Mononuclear cell (primary cell): ENCODE measurements around the gene NEURL1. TPM values are rescaled to one million over a fixed set of nuclear protein-coding genes. Genes with fewer than 3 reads are reported as not detected.
A peak's percentile ranks its signal among the peaks of the same experiment; 100 is the strongest.

Experiments used
- H3K27me3 ChIP-seq: 2 replicates; pipeline ENCODE4 v1.6.0; 2011; ENCODE audit warnings: low read length, control low read depth; ENCODE audit not compliant: insufficient read depth
- H3K4me1 ChIP-seq: 2 replicates; pipeline ENCODE4 v1.5.1; 2011; ENCODE audit warnings: mild to moderate bottlenecking, low read length, control low read depth; ENCODE audit not compliant: insufficient read depth
- H3K4me3 ChIP-seq: 2 replicates; pipeline ENCODE4 v1.5.1; 2011; ENCODE audit warnings: mild to moderate bottlenecking, low read length, moderate library complexity
- H3K9me3 ChIP-seq: 2 replicates; pipeline ENCODE4 v1.5.1; 2011; ENCODE audit warnings: low read depth, mild to moderate bottlenecking, control low read depth, low read length
- total RNA-seq: library from RNA; depleted of rRNA; stranded (reverse); fragments of >200 nt; gene quantifications from one replicate; pipeline ENCODE4 v1.2.3, GENCODE V29; 2012

Gene NEURL1, protein sequence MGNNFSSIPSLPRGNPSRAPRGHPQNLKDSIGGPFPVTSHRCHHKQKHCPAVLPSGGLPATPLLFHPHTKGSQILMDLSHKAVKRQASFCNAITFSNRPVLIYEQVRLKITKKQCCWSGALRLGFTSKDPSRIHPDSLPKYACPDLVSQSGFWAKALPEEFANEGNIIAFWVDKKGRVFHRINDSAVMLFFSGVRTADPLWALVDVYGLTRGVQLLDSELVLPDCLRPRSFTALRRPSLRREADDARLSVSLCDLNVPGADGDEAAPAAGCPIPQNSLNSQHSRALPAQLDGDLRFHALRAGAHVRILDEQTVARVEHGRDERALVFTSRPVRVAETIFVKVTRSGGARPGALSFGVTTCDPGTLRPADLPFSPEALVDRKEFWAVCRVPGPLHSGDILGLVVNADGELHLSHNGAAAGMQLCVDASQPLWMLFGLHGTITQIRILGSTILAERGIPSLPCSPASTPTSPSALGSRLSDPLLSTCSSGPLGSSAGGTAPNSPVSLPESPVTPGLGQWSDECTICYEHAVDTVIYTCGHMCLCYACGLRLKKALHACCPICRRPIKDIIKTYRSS
- 4.8 TPM for total RNA-seq

DNA sequence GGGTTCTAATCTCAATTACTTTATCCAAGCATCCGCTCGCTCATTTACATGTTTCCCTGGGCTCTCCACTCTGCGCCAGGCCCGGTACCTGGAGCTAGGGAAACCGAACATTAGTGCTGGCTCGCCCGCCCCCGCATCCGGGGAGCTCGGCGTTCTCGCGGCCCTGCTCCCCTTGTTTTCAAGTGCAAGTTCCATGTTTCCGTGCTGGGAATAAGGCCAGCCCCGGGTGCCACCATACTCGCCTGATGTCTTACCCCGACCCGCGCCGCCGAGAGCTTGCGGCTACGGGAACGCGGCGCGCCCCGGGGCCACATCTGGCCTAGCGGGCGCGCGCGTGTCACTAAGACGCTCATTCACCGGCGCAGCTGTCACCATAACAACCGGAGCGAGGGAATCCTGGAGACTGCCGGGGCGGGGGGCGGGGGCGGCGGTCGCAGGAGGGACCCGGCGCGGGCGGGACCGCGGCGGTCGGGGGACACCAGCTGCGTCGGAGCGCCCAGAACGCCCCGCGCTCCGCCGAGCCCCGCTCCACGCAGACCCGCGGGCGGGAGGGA is at the start of gene NEURL1:
Gene NEURL1 (plus strand): TSS at position 344 of the 554 bp plus-strand sequence. CDS start 683 bp downstream, outside the sequence.
- Histone ChIP-seq H3K4me1 (peaks cover 17% of the 10 kb centered on the region), H3K9me3 (no peaks in the 10 kb centered on the region), H3K27me3 (peaks cover 40% of the 10 kb centered on the region), H3K4me3 (no peak within 1 kb of the TSS)

DNA sequence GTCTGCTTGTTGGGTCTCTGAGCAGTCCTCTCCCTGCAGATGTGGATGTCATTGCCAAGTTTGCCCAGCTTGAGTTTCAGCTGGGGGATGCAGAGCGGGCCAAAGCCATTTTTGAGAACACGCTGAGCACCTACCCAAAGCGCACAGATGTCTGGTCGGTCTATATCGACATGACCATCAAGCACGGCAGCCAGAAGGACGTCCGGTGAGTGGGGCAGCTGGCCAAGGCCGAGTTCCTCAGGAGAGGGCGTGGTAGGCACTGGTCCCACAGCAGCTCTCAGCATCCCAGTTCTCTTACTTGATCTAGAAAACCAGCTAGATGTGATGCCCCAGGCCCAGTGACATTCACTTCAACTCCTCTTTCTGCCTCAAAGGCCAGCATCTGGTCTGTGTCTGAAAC is 49.0 kb upstream of the NEURL1 start:
- Histone ChIP-seq H3K4me3 (no peak overlapping the region), H3K4me1 (peaks cover 22% of the 10 kb centered on the region), H3K27me3 (no peaks in the 10 kb centered on the region), H3K9me3 (no peaks in the 10 kb centered on the region)

DNA sequence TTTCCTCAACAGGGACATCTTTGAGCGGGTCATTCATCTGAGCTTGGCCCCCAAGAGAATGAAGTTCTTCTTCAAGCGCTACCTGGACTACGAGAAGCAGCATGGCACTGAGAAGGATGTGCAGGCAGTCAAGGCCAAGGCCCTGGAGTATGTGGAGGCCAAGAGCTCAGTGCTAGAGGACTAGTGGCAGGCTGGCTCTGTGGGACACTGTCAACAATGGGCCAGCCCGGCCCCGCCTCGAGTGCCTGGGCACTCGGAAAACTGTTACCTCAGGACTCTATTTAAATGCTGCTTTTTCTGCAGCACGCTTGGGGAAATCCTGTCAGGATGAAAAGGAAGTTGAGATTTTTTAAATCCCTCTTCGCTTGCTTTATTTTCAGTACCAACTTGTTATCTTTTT is 48.1 kb upstream of the NEURL1 start:
- H3K9me3 ChIP-seq = no peaks in the 10 kb centered on the region
- no peak overlapping the region for H3K4me3 ChIP-seq
- H3K27me3 ChIP-seq = no peaks in the 10 kb centered on the region
- H3K4me1 ChIP-seq = peaks cover 31% of the 10 kb centered on the region

DNA sequence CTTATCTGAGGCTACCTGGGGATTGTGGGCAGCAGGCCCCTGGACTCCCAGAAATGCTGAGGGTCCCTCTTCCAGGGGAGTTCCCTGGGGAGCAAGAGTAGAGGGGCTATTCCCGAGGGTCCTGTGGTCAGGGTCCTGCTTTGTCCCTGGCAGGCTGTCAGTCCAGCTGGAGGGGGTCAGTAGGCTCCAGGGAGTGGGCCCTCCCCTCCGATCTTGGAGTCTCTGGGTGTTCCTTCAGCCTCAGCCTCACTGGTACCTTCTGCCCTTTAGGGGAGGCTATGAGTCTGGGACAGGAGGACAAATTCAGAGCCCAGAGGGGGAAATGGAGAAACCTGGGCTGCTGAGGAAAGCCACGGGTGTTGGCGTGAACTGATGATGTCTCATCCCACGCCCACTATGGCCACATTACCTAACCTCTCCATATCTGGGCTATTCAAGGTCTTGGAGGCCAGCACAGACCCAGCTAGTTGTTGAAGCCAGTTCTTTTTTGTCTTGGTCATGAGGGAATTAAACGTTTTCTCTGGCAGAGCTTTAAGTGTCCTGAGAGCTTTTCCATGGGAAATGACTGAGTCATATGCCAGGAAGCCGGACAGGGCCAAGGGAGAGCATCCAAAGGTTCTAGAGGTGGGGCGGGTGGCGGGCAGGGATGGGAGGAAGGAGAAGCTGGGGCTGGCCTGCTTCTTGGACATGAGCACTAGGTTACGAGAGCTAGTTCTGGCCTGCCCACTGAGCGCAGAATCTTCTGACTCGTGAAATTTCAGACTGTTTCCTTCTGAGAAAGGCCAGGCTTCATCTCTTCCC is 47.5 kb upstream of the NEURL1 start:
- H3K9me3 ChIP-seq = no peaks in the 10 kb centered on the region
- H3K4me1 ChIP-seq = peaks cover 37% of the 10 kb centered on the region
- no peak overlapping the region for H3K4me3 ChIP-seq
- H3K27me3 ChIP-seq = no peaks in the 10 kb centered on the region

DNA sequence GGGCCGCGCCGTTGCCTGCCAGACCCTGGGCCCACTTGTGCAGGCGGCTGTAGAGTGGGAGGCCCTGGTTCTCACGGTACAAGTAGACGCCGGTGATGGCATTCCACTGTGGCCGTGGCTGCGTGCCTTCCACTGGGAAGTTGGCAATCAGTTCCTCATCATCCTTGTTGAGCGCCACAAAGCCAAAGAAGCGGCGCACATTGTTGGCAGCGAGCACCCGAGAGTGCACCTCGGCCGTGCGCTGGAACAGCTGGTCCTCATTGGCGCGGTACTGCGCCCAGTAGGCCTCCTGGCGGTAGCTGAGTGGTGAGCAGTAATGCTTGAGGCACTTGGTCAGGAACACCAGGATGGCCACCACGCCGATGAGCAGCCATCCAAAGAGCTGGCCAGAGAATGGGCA is 46.3 kb upstream of the NEURL1 start:
- Histone ChIP-seq H3K4me1 (peaks cover 41% of the 10 kb centered on the region), H3K9me3 (no peaks in the 10 kb centered on the region), H3K27me3 (no peaks in the 10 kb centered on the region), H3K4me3 (no peak overlapping the region)

DNA sequence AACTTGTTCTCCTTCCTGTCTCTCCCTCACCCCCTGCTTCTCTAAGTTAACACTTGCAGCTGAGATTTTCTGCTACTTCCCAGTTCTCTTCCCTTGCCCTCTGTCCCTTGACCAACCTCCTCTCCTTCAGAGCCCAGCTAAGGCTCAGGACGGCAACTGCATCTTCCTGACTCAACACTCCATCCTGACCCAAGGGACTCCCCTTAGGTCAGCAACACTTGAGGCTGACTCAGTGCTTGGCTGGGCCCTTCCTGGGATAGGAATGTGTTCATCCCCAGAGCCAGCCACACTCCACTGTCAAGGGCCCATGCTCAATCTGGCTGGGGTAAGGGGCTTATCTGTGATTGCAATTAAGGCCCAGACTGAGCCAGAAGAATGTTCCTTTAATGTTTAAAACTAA is 44.8 kb upstream of the NEURL1 start:
- Histone ChIP-seq H3K9me3 (no peaks in the 10 kb centered on the region), H3K4me1 (peaks cover 53% of the 10 kb centered on the region), H3K4me3 (no peak overlapping the region), H3K27me3 (no peaks in the 10 kb centered on the region)

DNA sequence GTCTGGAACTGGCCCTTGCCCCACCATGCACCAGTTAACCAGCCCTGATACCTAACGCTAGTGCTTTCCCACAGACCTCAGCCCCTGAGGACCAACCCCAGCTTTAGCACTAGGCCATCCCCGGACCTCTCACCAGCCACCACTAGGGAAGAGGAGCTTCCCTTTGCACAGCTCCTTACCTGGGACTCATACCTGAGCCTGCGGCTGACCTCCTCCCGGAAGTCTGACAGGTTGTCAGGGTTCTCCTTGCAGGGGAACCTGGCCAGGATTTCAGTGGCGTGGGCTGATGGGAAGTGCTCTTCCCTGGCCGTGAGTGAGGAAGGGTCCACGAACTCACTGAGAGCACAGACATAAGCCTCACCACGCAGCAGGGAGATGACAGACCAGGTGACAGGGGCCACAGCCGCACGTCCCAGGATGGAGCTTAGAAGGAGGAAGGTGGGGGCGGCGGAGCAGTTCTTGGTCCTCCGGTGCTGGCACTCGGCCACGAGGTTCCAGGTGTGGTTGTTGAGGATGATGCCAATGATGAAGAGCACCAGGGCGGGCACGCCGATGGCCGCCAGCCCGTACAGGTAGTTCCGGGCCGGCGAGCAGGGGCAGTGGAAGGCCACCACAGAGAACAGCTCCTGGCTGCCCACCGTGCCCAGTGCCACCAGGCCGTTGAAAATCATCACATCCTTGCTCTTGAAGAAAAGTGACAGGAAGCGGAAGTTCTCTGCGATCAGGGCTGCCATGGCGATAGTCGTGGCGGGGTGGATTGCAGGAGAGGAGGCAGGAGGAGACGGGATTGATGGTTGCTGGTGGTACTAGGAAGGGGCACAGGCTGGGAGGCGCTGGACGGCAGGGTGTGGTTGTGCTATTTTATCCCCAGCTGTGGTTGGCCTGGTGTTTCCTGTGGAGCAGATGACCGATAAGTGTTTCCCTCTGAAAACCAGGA is 44.0 kb upstream of the NEURL1 start:
- Histone ChIP-seq H3K27me3 (no peaks in the 10 kb centered on the region), H3K4me1 (peaks cover 57% of the 10 kb centered on the region), H3K9me3 (no peaks in the 10 kb centered on the region), H3K4me3 (no peak overlapping the region)

DNA sequence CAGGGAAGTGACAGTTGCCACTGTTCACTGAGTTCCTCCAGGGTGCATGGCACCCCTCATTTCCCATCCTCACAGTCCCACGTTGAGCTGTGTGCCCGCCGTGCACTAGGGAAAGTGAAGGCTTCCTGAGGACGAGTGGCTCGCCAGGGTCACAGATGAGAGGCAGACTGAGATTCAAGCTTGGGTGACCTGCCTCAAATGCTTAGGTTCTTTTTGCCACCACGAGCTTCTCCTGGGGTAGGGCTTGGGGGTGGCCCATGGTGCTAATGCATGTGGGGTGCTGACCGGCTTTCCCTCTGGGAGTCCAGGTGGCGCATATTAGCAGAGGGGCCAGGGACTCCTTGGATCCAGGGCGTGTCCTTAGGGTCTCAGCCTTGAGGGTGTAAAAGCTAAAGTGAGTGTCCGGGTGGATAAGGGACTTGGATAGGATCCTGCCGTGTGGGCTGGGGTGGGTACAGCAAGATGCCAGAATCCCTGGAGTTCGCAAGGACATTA is 43.3 kb upstream of the NEURL1 start:
- peak overlapping the region; percentile 60 for H3K4me3 ChIP-seq
- H3K9me3 ChIP-seq = no peaks in the 10 kb centered on the region
- peaks cover 57% of the 10 kb centered on the region for H3K4me1 ChIP-seq
- H3K27me3 ChIP-seq = no peaks in the 10 kb centered on the region

DNA sequence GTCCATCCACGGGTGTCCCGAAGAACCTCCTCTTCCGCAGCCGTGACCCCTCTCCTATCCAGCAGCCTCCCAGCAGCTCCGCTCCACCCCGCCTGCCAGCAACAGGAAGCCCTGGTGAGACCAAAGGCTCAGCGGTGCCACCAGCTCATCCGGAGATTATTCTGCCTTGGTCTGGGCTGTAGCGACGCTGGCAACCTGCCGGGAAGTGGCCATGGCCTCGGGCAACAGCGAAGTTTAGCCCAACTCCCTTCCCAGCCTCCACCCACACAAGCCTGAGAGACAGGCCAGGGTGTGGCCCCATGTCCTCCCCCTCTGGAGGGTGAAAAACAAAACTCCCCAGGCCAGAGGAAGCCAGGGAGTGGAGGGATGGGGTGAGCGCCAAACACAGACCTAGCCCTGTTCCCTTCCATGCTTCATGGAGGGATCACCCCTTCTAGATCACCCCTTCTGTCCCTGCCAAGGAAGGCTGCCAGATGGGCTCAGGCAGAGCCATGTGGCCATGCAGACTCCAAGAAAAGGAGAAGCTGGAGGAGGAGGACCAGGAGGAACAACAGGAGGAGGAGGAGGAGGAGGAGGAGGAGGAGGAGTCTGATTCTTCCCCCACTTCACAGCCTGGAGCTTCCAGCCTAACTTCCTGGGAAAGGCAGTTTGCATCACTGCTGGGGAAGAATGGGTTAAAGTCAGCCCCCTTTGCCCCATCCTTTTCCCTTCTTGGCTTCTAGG is 42.3 kb upstream of the NEURL1 start:
- H3K9me3 ChIP-seq = no peaks in the 10 kb centered on the region
- peak overlapping the region; percentile 60 for H3K4me3 ChIP-seq
- H3K27me3 ChIP-seq = no peaks in the 10 kb centered on the region
- H3K4me1 ChIP-seq = peaks cover 57% of the 10 kb centered on the region

DNA sequence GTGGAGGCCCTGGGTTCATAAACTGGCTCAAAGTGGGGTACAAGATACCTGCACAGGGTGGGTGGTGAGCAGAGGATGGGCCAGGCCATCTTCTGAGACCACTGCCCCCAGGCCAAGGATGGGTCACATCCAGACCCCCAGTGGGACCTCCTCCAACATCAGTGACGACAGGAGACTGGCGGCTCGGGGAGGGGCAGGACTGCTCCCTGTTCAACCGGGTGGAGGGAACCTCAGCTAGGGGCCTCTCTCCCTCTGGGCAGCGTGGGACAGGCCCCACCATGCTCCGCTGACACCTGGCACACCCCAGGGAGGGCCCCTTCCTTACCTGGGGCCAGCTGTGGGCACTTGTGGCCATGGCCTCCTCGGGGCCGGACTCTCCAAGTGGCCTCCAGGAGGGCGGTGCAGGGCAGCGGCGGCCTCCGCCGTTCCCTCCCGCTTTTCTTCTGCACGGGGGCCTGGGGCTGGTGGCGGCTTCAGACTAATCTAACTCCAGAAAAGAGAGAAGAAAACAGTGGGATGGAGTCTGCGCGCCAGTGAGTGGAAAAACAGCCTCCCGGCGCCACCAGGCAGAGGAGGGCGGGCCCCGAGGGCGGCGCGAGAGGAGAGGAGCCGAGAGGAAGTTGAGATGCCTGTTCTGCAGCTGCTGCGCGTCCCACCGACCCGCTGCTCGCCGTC is 41.5 kb upstream of the NEURL1 start, which contains the start of gene CALHM2:
Gene CALHM2 (minus strand): TSS at position 540 of the 675 bp plus-strand sequence. CDS start 2,429 bp downstream, outside the sequence.
- H3K4me1 ChIP-seq = peaks cover 51% of the 10 kb centered on the region
- H3K9me3 ChIP-seq = no peaks in the 10 kb centered on the region
- peak within 1 kb of the TSS; percentile 60 for H3K4me3 ChIP-seq

DNA sequence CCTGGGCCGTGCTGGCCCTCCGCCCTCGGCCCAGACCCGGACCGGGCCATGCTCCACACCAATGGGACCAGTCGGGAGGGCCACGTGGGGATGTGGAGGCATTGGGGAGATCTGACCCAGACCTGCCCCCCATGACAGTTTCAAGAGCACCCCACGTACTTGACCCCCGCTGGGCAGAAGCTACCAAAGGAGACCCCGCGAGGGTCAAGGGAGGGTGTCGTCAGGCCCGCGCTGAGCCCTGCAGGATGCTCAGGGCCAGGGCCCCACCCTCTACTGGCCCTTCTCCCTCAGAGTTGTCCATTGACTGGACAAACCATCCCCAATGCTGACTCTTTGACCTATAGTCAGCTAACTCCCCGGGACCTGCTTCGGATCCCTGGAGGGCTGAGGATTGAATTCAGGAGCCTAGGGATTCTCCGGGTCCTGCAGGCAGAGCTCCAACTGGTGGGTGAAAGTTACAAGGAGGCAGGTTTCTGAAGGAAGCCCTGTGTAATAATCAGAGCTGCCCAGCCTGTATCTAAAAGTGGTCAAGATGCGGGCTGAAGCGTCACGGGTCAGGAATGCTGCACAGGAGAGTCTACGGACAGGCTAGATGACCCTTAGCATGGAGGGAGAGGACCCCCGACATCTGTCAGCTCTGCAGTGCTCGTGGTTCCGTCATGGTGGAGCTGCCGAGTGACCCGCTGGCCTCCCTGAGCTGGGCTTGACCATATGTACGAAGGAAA is 40.8 kb upstream of the NEURL1 start:
- Histone ChIP-seq H3K27me3 (no peaks in the 10 kb centered on the region), H3K4me3 (peak overlapping the region; percentile 60), H3K4me1 (peaks cover 50% of the 10 kb centered on the region), H3K9me3 (no peaks in the 10 kb centered on the region)

More for the DNA sequence above, 41.5 kb upstream of the NEURL1 start, which contains the start of gene CALHM2:
- no peaks in the 10 kb centered on the region for H3K27me3 ChIP-seq

DNA sequence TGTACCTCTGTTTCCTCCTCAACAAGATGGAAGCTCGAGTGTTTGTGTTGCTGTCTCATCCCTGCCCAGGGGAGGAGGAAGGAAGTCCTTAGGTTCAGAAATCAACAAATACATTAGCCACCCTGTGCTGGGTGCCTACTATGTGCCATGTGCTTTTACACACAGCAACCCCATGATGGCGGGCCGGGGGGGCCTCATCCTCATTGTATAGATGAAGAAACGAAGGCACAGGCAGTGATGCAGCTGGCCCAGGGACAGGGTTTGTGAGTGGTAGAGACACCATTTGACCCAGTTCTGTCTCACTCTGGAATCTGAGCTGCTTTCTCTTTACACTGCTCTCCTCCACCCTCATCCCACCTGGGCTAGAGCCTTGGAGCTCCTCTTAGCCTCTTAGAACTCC is 39.5 kb upstream of the NEURL1 start:
- no peaks in the 10 kb centered on the region for H3K27me3 ChIP-seq
- H3K4me1 ChIP-seq = peaks cover 46% of the 10 kb centered on the region
- H3K9me3 ChIP-seq = no peaks in the 10 kb centered on the region
- no peak overlapping the region for H3K4me3 ChIP-seq
